WTC11 (cell line): Measurements from ENCODE around the gene FOLR2.

ENCODE experiments used
- CREB1 ChIP-seq: sonication (generic); formaldehyde crosslinking; IDR thresholded peaks from 2 replicates; pipeline ENCODE4 v1.8.0; 2023; ENCODE audit warnings: mild to moderate bottlenecking, missing genetic modification reagents
- NR1H2 ChIP-seq: sonication (generic); formaldehyde crosslinking; IDR thresholded peaks from 2 replicates; pipeline ENCODE4 v1.9.0; 2021; ENCODE audit warnings: mild to moderate bottlenecking, moderate library complexity, missing genetic modification reagents
- USF1 ChIP-seq: sonication (generic); formaldehyde crosslinking; IDR thresholded peaks from 2 replicates; pipeline ENCODE4 v1.8.0; 2022; ENCODE audit warnings: mild to moderate bottlenecking, missing genetic modification reagents

- no peak for TF ChIP-seq CREB1 (CRISPR knock-in tag)
- TF ChIP-seq NR1H2 = no peak
- TF ChIP-seq USF1 (CRISPR knock-in tag) = no peak
These were observed 34.3 kb downstream of the FOLR2 start for GRCh38 chr11:72250661-72251464.
